SK-N-MC (cell line): ENCODE data around the gene OR4D1.

ENCODE experiments used
- EZH2 ChIP-seq: fragments of 200-600 bp; sonication (generic); IDR thresholded peaks from one replicate; pipeline ENCODE4 v1.6.1; 2017; ENCODE audit warnings: antibody characterized with exemption
- POLR2AphosphoS5 ChIP-seq: IDR thresholded peaks from 2 replicates; pipeline ENCODE4 v1.6.1; 2012; ENCODE audit warnings: mild to moderate bottlenecking, low read depth, low read length, borderline replicate concordance

- TF ChIP-seq POLR2AphosphoS5, result no peak
- no peak for TF ChIP-seq EZH2
Observed at GRCh38 chr17:58184986-58185761, 37.0 kb downstream of the OR4D1 start.
